ENCODE measurements around the gene ZNF581. TPM values are rescaled to one million over a fixed set of nuclear protein-coding genes. Genes with fewer than 3 reads are reported as not detected.

ZNF581 gene
- total and polyA plus RNA-seq, 9 donors, result 11.2 to 40.2 (median 34.0) TPM

GRCh38 chr19:55652311-55653128 is 9.1 kb downstream of the ZNF581 start:
- Histone ChIP-seq H3K9me3 (no peaks in the 10 kb centered on the region), H3K27ac (no peak overlapping the region), H3K4me3 (no peak overlapping the region), H3K4me1 (ENCODE audit: insufficient read depth) (peaks cover 15% of the 10 kb centered on the region), H3K27me3 (no peaks in the 10 kb centered on the region), H3K36me3 (no peaks in the 10 kb centered on the region)
- WGBS, 3 donors, result 70 to 73% (median 70%) methylated on average over 69 to 71 of the region's 71 CpGs
- peak; percentile 64 to 79 (median 70) for DNase-seq
- intact Hi-C loops (cut with DNase I), result no loop called here
- TF ChIP-seq EP300 (IDR thresholded peaks at IDR 0.05) (no peak), POLR2A (IDR thresholded peaks at IDR 0.05) (no peak)
- TF ChIP-seq, protein P1, sequence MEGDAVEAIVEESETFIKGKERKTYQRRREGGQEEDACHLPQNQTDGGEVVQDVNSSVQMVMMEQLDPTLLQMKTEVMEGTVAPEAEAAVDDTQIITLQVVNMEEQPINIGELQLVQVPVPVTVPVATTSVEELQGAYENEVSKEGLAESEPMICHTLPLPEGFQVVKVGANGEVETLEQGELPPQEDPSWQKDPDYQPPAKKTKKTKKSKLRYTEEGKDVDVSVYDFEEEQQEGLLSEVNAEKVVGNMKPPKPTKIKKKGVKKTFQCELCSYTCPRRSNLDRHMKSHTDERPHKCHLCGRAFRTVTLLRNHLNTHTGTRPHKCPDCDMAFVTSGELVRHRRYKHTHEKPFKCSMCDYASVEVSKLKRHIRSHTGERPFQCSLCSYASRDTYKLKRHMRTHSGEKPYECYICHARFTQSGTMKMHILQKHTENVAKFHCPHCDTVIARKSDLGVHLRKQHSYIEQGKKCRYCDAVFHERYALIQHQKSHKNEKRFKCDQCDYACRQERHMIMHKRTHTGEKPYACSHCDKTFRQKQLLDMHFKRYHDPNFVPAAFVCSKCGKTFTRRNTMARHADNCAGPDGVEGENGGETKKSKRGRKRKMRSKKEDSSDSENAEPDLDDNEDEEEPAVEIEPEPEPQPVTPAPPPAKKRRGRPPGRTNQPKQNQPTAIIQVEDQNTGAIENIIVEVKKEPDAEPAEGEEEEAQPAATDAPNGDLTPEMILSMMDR (IDR thresholded peaks at IDR 0.05), result no peak

- Histone ChIP-seq H3K4me3 (peak overlapping the region; percentile 98), H3K4me1 (ENCODE audit: insufficient read depth) (peaks cover 17% of the 10 kb centered on the region), H3K36me3 (no peaks in the 10 kb centered on the region), H3K27ac (peak overlapping the region; percentile 91 to 99), H3K27me3 (no peaks in the 10 kb centered on the region), H3K9me3 (no peaks in the 10 kb centered on the region)
- peak; percentile 98 to 100 (median 99) for DNase-seq
- TF ChIP-seq EP300 (IDR thresholded peaks at IDR 0.05), result peak; percentile 12
- TF ChIP-seq, protein P1 (IDR thresholded peaks at IDR 0.05), result peak; percentile 98 to 100 (median 99)
- peak; percentile 80 for TF ChIP-seq POLR2A (IDR thresholded peaks at IDR 0.05)
- 0 to 1% (median 0%) methylated on average over 57 of the region's 57 CpGs for WGBS, 3 donors
- intact Hi-C loops (cut with DNase I), result no loop called here
These were observed 10.3 kb downstream of the ZNF581 start for GRCh38 chr19:55653651-55654322.

DNA sequence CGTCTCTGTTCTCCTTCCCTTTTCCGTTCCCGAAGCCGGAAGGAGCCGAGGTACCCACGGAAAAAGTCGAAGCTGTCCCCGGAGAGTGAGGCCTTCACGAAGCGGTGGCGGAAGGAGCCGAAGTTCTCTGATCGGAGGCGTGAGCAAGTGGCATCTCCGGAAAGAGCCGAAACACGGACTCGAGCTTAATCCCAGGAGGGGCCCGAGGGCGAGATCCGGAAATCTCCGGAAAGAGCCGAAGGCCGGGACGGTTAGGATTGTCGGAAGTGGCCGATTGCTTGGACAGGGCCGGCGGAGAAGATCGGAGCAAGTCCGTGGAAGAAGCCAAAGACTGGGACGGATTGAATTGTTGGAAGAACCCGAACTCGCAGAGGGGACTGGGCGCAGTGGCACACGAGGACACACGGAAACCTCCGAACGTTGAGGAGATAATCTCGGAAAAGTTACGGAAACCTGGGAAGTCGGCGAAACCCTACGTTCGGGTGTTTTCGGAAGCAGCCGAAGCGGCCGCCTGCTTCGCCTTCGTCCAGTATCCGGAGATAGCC is 10.9 kb downstream of the ZNF581 start:
- Histone ChIP-seq H3K4me1 (ENCODE audit: insufficient read depth) (peaks cover 18% of the 10 kb centered on the region), H3K27me3 (no peaks in the 10 kb centered on the region), H3K36me3 (no peaks in the 10 kb centered on the region), H3K4me3 (peak overlapping the region; percentile 98), H3K27ac (peak overlapping the region; percentile 91 to 99), H3K9me3 (no peaks in the 10 kb centered on the region)
- WGBS, 3 donors, result 0% methylated on average over 49 to 52 of the region's 52 CpGs
- peak; percentile 99 to 100 (median 99) for DNase-seq
- TF ChIP-seq POLR2A (IDR thresholded peaks at IDR 0.05) (no peak), EP300 (IDR thresholded peaks at IDR 0.05) (no peak)
- TF ChIP-seq, protein P1 (IDR thresholded peaks at IDR 0.05), result no peak
- intact Hi-C loops (cut with DNase I), result no loop called here

- H3K4me3 ChIP-seq, result peak within 1 kb of the TSS; percentile 98
- peak; percentile 96 to 99 (median 99) for DNase-seq
- H3K9me3 ChIP-seq, result no peaks in the 10 kb centered on the region
- peaks cover 19% of the 10 kb centered on the region for H3K4me1 ChIP-seq (ENCODE audit: insufficient read depth)
- H3K27me3 ChIP-seq, result no peaks in the 10 kb centered on the region
- intact Hi-C loops (cut with DNase I), result no loop called here
- H3K27ac ChIP-seq, result peak within 1 kb of the TSS; percentile 91 to 99
- TF ChIP-seq EP300 (IDR thresholded peaks at IDR 0.05) (no peak), POLR2A (IDR thresholded peaks at IDR 0.05) (peak; percentile 75)
- TF ChIP-seq, protein P1 (IDR thresholded peaks at IDR 0.05), result peak in 2 of 3 donors; percentile 15 to 20
- WGBS, 3 donors, result 0 to 1% (median 0%) methylated on average over 73 to 95 of the region's 95 CpGs
- H3K36me3 ChIP-seq, result no peaks in the 10 kb centered on the region
These were observed 11.6 kb downstream of the ZNF581 start, which contains the start of gene U2AF2 for GRCh38 chr19:55654868-55655647. TSS of gene U2AF2 (plus strand) at chr19:55655035. CDS start at chr19:55655105, 70 bp downstream.

Measured in ovary (tissue), 9 donors.